C4-2B (cell line): ENCODE measurements around the gene PAPSS1.
A peak's percentile ranks its signal among the peaks of the same experiment; 100 is the strongest.

Experiments
- H3K27ac ChIP-seq: fragments of 450-650 bp; 2 replicates; pipeline ENCODE4 v1.5.1; 2017
- ZFX ChIP-seq: fragments of 450-650 bp; IDR thresholded peaks from 2 replicates; pipeline ENCODE4 v1.6.1; 2017
- TF ChIP-seq, protein P1 (sequence below): fragments of 450-650 bp; conservative IDR thresholded peaks from 2 replicates; pipeline ENCODE4 v1.5.1; 2017; ENCODE audit warnings: mild to moderate bottlenecking

The PAPSS1 gene

DNA sequence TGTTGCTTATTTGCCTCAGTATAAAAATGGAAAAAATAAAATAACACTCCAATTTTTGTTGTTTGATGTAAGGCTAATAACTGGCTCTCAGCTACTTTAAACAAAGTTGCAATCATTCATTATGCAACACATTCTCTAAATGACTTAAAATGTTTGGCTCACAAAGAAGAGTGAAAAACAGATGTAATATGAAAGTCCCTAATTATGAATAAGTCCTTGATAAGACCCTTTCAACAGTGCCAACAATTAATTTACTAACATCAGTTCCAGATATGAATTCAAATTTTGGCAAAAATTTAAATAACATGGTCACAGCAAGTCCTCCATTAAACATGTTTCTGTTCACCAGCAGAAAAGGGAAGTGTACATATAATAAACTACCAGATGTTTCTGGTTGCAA lies 69.8 kb downstream of the PAPSS1 start:
- H3K27ac ChIP-seq: no peak overlapping the region
- TF ChIP-seq, protein P1, sequence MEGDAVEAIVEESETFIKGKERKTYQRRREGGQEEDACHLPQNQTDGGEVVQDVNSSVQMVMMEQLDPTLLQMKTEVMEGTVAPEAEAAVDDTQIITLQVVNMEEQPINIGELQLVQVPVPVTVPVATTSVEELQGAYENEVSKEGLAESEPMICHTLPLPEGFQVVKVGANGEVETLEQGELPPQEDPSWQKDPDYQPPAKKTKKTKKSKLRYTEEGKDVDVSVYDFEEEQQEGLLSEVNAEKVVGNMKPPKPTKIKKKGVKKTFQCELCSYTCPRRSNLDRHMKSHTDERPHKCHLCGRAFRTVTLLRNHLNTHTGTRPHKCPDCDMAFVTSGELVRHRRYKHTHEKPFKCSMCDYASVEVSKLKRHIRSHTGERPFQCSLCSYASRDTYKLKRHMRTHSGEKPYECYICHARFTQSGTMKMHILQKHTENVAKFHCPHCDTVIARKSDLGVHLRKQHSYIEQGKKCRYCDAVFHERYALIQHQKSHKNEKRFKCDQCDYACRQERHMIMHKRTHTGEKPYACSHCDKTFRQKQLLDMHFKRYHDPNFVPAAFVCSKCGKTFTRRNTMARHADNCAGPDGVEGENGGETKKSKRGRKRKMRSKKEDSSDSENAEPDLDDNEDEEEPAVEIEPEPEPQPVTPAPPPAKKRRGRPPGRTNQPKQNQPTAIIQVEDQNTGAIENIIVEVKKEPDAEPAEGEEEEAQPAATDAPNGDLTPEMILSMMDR: no peak
- no peak for TF ChIP-seq ZFX

DNA sequence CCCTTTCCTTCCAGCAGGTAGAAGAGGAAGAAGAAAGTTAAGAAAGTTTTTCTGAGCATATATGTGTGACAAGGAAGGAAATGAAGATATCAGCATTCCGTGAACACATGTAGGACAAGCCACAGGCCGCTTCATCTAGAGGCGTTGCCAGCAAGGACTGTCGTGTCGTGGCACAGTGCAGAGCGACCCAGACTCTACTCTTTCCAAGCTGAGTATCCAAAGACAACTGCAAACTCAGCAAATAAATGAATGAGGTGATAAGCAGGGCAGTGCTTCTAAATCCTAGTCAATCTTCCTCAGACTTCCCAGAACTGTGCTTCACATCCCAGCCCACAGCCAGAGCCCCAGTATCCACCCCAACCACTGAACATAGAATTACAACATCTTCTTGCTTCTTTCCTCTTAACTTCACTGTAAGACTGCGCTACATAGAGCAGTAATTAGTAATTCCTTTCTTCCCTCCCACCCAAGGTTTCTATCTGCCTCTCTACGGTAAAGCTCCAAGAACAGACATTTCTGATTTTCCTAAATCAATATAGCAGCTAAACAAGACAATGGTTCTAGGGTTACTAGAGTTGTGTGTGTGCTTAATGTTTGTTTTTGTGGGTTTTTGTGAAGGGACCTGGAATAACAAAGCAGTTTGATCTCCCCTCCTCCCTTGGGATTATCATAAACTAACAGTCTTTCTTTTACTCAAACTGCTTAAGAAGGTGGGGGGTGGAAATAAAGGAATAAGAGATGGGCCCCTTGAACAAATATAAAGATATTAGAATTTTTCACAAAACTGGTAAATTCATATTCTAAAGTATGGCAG lies 71.6 kb downstream of the PAPSS1 start:
- TF ChIP-seq, protein P1: no peak
- no peak for TF ChIP-seq ZFX
- no peak overlapping the region for H3K27ac ChIP-seq

DNA sequence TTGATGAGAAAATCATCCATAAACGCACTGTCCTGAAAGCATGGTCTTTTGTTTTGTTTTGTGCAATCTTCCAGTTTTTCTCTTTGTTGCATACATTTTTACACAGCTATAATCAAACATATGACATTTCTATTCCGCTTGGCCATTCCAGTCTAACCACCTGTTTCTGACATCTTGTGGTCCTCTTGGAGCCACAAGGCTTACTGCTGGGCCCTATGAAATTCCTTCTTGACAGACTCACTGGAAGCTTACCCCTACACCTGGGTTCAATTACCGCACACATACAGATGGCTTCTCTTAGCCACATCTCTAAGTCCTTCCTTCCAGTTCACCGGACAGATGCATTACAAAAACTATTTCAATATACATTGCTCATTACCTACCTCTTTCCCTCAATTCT lies 72.4 kb downstream of the PAPSS1 start:
- TF ChIP-seq, protein P1: no peak
- TF ChIP-seq ZFX: no peak
- H3K27ac ChIP-seq: no peak overlapping the region

DNA sequence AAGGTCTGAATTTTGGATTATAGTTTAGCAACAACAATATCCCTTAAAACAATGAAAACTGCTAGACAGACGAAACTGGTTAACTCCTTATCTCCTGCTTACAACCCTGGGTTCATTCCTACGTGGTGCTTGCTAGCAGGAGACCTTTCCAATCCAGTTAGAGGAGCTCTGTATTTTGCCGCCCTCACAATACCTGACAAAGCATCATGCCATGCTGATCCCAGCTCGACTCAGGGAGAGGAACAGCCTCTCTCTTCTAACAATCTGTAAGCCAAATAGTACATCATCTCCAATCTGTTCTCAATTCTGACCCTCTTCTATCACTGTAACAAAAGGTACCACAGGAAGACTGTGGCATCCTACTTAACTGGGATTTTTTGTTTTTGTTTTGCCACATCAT lies 74.4 kb downstream of the PAPSS1 start:
- no peak overlapping the region for H3K27ac ChIP-seq
- TF ChIP-seq, protein P1: no peak
- no peak for TF ChIP-seq ZFX

DNA sequence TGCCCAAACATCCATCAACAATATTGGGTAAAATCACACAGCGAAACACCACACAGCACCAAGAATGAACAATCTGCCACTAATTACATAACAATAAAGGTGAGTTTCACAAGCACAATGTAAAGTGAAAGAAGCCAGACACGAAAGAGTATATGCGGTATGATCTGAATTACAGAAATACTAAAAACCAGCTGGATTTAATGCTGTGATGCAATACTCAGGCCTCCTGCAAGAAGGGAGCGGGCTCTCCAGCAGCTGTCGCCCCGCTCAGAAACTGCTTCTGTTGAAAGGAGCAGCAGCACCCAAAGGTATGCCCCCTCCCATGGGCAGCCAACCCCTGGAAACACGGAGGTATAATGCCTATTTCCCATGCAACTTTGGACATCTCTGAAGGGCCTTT lies 77.0 kb downstream of the PAPSS1 start:
- H3K27ac ChIP-seq: no peak overlapping the region
- TF ChIP-seq, protein P1: no peak
- TF ChIP-seq ZFX: no peak

DNA sequence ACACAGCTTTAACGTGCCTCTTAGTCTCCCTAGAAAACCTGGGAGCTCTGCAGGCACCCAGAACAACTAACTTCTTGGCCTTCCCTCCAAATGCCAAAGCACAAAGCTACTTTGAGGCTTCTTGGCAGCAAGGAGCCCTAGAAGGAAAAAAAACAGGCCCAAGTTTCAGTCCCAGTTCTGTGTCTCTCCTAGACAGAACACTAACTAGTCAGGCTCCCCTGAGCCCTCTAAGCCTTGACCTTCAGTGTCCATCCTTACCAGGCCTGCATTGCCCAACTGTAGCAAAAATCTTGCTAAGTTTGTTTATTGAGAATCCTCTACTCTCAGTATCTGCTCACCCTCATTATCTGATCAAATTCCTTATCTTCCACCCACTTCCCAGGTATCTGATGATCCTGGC lies 79.2 kb downstream of the PAPSS1 start:
- peak; percentile 12; the same call in 1 of the 2 replicates for TF ChIP-seq ZFX
- TF ChIP-seq, protein P1: no peak

DNA sequence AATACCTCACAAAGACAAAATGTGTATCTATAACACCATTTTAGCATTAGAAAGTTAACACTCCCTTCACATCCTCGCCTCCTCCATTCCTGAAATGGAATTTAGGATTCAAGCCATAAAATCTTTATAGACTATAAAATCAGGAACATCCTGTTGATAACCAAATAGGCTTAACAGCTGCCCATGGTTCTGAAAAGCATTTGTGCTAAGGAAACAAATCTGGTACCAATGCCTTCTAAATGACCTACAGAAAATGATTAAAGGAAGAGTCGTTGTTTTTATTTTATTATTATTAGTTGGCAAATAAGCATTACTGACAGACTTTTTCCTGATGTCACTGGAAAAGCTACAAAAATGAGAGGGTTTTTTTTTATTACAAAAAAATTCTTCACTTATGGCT lies 79.8 kb downstream of the PAPSS1 start:
- H3K27ac ChIP-seq: no peak overlapping the region
- TF ChIP-seq ZFX: no peak

More for the DNA sequence above, 79.2 kb downstream of the PAPSS1 start:
- peak overlapping the region; percentile 81 for H3K27ac ChIP-seq

DNA sequence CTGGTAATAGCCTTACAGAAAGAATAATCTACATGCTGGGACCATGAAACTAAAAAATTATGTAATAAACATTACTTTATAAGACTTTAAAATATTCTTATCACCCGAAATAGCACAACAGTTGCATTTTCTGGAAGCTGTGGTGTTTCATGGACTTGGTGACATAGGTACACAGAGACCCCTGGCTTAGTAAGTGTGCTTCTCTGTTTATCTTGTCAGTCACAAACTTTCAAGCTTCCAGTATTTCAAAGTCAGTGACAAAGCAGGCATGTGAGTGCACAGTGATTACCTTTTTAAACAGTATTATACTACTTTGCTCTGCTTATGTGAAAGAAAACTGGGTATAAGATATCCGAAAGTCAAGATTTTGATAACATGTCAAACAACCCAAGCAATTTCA lies 84.3 kb downstream of the PAPSS1 start:
- TF ChIP-seq, protein P1: no peak
- H3K27ac ChIP-seq: no peak overlapping the region
